ENCODE measurements around the gene AHNAK.
"Not testable (repeated sequence)": the region's sequence is repeated elsewhere in the genome, so short reads cannot be mapped to it uniquely, and the experiment has no call there.

The AHNAK gene

GRCh38 chr11:62532096-62532495, 14.5 kb downstream of the AHNAK start:
- no peak for DNase-seq

- DNase-seq, result no peak
These were observed 29.8 kb downstream of the AHNAK start for GRCh38 chr11:62516736-62517371.

GRCh38 chr11:62514151-62514550, 32.5 kb downstream of the AHNAK start:
- peak in 1 of 2 experiments; percentile 10 for DNase-seq

DNA sequence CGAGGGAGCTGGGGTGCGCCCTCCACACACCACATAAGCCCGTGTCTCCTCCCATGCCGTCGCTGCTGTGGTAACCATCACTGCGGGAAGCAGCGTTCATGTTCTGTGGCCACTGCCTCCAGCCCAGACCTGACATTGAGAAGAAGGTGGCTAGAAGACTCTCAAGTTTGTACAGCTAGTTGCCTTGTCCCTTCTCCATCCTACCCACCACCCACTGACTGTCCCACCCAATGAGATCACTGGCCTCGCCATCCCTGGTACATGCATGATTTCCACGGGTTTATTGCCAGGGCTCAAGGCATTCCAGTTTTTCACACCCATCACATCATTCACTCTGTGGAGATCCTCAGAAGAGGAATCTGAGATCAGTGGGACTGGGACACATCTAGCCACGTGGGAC, 33.0 kb downstream of the AHNAK start:
- no peak for DNase-seq

DNA sequence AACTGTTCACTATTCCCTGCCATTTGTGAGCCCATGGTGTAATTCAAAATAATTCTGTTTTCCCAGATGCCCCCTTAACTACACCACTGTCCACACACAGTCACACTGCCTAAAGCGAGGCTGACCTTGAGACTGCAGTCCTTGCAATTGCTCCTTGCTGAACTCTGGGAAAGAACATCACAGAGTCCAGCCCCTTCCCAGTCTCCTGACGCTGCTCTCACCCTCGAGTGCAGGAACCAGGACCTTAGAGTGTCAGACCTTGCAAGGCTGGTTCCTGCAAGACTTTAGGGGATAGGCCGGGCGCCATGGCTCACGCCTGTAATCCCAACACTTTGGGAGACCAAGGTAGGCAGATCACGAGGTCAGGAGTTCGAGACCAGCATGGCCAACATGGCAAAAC, 33.6 kb downstream of the AHNAK start:
- DNase-seq, result no peak

DNA sequence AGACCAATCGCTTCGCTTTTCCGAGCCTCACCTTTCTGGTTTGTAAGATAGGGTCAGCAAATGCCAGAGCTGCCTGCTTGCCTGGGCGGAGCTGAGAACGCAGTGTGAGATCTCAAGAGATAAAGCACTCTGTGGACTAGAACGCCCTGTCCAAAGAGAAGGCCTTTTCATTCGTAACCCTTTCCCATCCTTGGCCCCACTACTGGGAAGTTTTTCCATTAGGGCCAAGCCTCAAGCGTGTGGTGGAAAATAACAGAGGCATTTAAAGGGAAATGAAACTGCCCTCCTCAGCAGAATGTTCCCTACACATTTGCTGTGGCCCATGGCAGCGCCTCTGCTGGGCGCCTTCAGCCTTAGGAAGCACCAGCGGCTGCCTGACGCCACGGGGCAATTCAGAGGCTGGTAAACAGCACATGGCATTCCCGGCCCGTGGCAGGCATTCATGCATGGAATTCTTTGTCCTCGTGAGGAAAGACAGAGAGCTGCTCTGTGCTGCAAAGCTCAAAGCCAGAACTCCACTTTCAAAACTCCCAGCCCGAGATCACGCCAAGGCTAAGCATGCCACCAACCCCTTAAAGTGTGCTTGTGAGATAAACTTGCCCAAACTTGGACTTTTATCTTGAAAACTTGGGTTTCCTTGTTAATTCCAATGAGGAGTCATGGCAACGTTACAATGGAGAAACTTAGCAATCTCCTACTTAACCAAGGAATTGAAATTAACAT, 38.1 kb downstream of the AHNAK start:
- DNase-seq, result peak in 1 of 2 experiments; percentile 18

DNA sequence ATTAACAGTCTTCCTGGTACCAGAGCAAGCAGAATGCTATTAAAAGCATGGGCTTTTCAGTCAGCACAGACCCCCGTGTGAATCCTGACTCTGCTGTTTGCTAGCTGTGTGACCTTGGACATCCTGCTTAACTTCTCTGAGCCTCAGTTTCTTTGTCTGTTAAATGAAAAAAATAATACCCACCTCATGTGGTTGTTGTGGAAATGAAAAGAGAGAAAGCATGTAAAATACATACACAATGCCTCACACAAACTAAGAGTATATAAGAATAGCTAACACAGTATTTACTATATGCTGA, 39.5 kb downstream of the AHNAK start:
- no peak for DNase-seq

DNA sequence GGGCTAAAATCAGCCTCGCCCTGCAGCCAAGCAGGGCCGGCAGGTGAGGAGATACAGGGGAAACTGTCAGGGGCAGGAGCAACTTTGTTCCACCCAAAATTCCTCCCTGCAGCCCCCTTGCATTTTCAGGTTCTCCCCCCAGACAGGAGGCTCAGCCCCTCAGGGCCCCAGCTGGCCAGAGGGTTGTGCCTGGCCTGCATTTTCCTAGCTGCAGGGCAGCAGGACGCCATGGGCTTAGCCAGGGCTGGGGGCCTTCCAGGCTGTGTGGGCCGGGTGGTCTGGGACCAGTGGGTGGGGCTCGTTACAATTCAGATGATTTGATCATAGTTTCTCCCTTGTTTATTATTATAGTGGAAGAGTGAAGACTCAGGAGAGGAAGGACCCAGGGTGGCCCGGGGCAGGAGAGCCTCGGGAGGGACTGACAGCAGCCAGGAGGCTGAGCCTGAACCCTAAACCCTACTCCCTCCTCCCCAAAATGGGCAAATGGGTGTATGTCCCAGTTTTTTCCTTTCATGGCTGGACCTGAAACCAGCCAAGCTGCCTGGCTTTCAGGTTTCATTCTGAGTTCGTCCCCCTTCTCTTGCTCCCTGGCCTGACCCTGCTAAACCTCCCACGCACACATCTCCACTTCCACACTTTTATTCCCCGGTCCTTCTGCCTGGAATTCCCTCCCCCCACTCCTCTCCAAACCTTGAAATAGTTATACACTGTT, 40.0 kb downstream of the AHNAK start:
- DNase-seq, result no peak

- no peak for DNase-seq
These were observed 41.0 kb downstream of the AHNAK start for GRCh38 chr11:62505440-62506091.

DNA sequence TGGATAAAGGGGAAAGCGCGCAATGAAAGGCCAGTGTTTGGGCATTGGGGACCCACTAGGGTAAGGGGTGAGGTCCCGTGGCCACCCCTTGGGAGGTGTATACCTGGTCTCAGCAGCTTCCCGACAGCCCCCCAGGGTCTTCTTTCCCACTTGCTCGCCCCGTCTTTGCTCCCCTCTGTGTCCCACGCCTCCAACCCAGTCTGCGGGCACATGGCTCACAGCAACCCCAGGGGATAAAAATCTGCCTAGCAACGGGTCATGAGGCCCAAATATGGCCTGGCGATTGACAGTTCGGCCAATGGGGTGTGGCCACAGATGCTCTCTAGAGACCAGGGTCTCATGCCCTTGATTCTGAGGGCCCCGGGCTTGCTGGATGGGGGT, 41.6 kb downstream of the AHNAK start:
- no peak for DNase-seq

- no peak for DNase-seq
These were observed 42.2 kb downstream of the AHNAK start for GRCh38 chr11:62504158-62504973.

DNA sequence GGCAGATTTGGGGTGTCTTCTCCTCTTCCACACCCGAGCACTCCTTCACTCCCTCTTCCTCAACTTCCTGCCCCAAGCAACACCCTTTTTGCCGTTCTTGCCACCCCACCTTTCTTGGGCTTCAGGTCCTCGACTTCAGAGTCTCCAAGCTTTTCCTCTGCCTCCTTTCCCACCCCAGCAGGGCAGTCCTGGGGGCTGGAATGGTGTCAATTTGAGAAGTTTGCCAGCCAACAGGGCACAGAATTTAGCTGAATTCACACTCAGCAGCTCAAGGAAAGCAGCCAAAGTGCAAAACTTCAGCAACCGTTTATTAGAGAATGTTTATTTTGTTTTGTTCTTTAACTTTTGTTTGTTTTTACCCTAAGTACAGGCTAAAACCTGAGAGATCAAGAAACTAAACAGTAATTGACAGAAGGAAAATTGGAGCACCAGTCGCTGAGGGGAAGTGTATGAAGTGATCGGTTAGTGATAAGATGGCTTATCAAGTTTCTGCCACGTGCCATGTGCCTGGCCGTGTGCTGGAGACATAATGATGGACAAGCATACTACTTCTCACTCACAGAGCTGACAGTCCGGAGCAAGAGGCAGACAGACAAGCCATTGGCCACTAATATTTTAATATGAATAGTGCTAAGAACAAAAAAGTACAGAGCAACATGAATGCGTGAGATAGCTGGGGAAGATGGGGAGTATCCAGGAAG, 44.4 kb downstream of the AHNAK start:
- DNase-seq, result no peak

- DNase-seq, result no peak
These were observed 45.1 kb downstream of the AHNAK start for GRCh38 chr11:62501432-62501891.

GRCh38 chr11:62500650-62501030, 46.0 kb downstream of the AHNAK start:
- no peak for DNase-seq

GRCh38 chr11:62499944-62500649, 46.5 kb downstream of the AHNAK start:
- DNase-seq, result no peak

GRCh38 chr11:62499311-62499943, 47.2 kb downstream of the AHNAK start:
- DNase-seq, result not testable (repeated sequence)

- DNase-seq, result no peak
These were observed 47.9 kb downstream of the AHNAK start for GRCh38 chr11:62498492-62499286.

GRCh38 chr11:62498031-62498430, 48.6 kb downstream of the AHNAK start:
- no peak for DNase-seq

DNA sequence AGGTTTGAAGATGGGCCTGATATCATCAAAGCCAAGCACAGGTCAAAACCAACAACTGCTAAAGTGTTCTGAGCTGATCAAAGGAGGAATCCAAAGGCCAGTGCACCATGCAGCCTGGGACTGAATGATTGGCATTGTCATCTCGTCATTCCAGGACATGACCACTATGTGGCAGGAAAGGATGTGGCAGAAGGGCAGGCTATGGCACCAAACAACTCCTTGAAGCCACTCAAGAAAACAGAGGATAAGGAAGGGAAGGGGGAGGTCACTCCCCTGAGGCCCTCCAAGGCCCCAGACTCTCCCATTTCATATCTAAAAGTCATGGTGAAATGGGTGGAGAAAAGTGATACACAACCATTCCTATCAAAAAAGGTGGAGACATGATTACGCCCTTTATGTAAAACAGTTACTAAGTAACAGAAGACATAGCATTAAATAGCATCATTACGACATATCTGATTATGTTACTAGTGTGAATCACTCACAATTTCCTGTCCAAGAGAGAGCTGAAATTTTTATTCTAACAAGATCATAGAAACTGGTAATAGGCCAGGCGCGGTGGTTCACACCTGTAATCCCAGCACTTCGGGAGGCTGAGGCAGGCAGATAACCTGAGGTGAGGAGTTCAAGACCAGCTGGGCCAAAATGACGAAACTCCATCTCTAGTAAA, 49.3 kb downstream of the AHNAK start:
- DNase-seq, result peak; percentile 11 to 19

GRCh38 chr11:62496676-62497075, 49.9 kb downstream of the AHNAK start:
- DNase-seq, result no peak

Data from activated CD4-positive, alpha-beta T cell treated with anti-CD3 and anti-CD28 coated beads, Interleukin-2, amount 50 U/mL, for 48 hours (primary cell).